GOT3 (cell line): ENCODE measurements around the gene SLF2.
"Not testable (repeated sequence)": the region's sequence is repeated elsewhere in the genome, so short reads cannot be mapped to it uniquely, and the experiment has no call there.

ENCODE experiments used
- DNase-seq: peaks from one replicate; lab custom pipeline; 2025; ENCODE audit warnings: mixed read lengths; lab: John Stamatoyannopoulos, UW

The SLF2 gene

DNA sequence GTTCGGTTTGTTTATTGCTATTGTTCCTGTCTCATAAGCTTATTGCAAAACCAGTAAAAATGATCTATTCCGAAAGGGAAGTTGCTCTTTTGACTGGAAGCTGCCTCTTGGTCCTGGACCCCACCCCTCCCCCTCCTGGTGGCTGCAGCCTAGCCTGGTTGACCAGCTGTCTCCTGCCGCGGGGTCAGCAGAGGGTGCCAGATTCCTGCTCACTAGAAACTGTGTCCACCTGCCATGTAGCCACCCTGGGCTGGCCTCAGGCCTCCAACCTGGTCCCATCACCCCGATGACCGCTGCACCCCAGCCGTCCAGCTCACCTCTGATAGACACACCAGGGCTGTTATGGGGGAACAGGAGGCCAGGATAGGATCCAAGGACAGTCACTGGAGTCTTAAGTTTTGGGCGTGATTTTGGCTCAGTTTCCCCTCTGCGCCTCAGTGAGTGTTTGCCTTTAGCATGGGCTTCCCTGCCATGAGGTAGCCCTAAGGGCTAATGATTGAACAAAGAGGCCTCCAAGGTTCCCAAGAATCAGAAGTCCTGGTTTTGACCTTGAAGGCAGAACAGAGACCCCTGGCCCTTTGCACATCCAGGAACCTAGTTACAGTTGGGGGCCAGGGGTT, 32.9 kb upstream of the SLF2 start:
- no peak for DNase-seq

DNA sequence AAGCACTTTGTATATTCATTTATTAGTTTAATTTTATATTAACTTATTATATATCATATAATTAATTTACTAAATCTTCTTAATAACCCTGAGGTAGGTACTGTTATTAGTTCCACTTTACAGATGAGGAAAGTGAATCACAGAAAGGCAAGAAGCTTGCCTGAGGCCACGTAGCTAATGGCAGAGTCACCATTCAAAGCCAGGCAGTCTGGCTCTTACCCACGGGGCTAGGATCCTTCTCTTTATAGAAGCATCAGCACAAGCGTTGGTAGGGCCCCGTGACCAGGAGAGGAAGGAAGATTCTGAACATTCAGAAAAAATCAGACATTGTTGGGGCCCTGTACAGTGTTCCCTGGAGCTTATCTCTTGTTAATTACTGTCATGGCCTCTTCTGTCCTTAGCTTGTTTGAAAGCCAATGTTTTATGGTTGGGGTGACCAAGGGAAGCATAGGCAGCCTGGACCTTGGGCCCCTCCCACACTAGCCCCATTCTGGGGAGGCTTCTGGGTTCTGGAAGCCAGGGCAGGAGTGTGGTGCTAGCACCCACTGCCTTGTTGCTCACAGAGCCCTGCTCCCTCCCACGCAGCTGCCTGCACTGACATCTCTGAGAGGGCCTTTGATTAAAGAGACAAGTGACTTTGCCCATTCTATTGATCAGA, 31.1 kb upstream of the SLF2 start:
- no peak for DNase-seq

DNA sequence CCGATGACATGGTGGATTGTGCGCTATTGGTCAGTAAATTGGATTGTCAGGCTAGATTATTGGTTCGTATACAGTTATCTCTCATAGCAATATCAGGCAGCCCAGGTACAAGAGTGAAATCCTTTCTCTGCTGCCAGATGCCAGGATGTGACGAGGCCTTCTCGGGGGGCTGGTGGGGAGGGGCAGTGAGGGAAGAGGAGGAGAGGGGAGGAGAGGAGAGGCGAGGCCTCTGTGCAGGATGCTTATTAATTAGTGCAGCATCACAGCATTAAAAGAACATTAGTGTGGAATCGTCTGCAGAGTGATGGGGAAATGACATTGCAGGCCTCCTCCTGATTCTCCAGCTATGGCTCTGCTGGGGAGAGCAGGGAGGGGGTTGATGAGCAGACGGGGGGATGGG, 30.5 kb upstream of the SLF2 start:
- no peak for DNase-seq

DNA sequence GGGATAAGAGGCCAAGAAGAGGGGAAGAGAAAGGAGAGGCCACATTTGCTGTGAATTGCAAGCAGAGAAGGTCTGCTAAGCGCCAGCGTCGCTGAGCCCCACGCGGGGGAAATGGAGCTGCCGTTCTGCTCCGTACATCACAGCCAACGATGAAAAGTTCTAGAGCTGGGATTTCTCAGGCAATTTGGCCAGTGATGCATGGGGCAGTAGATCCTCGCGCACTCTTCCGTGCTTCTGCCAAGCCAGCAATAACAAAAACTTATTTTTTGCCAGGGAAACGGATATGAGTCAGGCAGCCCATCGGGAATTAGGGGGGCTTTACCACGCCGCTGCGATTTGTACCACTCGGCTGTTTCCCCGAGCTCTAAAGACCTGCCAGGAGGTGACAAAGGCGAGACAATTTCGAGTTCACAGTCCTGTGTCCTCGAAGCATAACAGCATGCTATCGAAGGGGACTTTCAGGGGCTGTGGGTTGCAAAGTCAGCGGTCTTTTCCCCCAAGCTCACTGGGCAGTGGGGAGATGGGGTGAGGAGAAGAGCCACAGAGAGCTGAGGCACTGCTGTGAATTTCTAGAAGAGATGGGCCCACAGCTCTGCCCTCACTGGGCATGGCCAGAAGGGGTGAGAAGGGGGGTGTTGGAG, 30.0 kb upstream of the SLF2 start:
- no peak for DNase-seq

DNA sequence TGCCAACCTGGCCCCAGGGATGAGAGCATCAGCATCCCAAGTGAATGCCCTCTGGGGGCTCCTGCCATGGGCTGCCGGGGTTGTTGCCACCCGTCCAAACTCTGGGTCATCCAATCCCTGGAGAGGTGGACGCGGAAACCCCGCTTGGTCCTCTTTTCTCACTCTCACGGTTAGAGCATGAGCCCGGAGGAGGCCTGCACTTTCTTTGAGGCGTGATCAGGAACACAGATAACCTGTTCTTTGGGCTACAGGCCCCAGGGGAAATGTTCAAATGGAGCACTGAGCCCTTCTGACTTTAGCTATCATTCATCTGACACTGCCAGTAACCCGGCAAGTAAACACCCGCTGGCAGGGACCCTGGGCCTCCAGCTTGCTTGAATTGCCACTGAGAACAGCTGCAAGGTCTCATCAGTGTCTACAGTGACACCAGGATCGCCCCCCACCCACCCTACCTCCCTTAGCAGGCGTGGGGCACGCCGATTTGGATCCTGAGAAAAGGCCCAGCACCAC, 29.4 kb upstream of the SLF2 start:
- no peak for DNase-seq

DNA sequence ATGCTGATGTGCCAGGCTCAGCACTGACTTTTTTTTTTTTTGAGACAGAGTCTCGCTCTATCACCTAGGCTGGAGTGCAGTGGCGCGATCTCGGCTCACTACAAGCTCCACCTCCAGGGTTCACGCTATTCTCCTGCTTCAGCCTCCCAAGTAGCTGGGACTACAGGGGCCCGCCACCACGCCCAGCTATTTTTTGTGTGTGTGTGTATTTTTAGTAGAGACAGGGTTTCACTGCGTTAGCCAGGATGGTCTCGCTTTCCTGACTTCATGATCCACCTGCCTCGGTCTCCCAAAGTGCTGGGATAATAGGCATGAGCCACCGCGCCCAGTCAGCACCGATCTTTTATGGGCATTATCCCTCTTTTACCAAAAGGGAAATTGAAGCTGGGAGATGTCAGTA, 27.2 kb upstream of the SLF2 start:
- DNase-seq, result not testable (repeated sequence)

DNA sequence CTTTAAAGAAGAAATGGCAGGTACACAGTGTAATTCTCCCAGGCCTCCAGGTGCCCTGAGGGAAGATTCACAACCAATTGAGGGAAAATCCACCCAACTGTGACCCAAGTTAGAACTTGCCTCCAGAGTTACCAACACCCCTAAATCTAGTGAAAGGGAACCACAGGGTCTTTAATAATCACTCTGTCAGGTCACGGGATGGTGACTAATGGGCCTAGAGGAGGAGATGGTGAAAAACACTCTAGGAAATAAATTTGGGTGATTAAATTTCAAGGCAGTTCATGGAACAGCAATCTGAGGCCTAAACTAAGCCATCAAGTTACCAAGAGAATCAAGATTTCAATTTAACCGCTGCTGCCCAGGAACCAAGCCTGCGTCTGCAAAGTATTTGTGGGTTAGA, 26.7 kb upstream of the SLF2 start:
- no peak for DNase-seq

DNA sequence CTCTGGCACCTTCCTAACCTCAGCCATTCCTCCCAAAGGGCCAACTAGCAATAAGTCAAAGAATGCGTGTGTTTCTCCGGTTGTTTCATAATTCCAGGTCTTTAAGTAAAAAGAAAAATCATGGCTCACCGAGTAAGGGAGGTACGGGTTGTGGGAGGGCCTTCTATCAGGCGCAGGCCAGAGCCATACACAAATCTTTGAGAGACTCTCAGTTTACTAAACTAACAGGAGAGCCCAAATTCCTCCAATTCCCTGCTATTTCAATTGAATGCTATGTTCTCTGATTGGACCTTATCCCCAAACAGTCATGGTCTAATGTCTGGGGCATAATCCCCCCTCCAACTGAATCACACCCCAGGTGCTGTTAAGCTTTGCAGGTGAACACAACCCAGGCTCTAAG, 26.2 kb upstream of the SLF2 start:
- no peak for DNase-seq

DNA sequence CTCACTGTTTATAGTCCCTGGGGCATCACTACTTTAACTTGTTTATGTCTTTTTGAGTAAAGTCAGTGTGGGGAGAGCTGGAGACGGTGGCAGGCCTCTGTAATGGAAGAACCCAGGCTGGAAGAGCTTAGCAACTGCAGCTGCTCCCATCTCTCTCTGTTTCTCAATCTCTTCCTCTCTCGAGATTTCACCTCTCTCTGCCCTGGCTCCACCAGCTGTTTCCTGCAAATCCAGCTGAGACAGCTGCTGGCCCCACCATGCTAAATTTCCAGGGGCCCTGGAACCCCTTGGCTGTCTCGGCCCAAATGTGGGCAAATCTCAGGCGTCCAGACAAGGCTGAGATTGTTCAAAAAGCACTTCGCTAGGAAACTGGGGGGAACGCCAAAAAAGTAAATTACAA, 25.8 kb upstream of the SLF2 start:
- DNase-seq, result no peak

DNA sequence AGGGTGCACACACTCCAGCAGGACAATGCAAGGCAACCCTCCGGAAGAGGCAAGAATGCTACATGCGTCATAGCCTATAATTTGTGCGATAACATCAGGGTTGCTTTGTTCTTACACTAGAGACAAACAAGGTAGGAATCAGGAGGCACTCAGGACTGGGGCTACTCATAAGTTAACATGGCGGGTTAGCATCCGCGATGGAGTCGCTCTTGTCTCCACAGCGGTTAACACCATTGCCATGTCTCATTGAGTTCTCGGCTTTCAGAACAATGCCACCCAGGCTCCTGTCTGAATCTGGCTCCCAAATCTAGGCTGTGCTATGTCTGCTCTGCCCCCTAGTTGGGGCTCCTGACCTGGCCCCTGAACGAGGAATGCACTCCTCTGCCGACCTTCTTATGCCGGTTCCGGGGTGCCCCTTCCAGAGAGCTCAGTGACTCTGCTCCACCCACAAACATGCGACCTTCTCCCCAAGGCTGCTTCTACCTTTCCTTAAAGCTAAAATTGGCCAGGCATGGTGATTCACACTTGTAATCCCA, 24.9 kb upstream of the SLF2 start:
- DNase-seq, result no peak

DNA sequence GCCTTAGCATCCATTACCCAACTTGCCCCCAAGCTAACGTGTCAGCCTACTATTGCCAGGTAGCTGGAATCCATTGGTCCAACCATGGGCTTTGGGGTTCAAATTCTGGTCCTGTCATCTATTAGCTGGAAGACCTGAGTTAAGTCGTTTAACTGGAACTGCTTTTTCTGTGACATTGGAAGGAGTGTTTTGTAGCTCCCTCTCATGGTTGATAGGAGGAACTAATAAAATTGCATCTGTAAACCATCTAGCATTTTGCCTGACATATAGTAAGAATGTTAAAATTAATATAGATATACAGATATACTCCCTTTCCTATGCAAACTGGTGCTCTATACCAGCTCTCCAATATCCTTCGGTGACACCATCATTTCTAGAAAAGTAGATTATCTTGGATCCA, 23.8 kb upstream of the SLF2 start:
- no peak for DNase-seq

DNA sequence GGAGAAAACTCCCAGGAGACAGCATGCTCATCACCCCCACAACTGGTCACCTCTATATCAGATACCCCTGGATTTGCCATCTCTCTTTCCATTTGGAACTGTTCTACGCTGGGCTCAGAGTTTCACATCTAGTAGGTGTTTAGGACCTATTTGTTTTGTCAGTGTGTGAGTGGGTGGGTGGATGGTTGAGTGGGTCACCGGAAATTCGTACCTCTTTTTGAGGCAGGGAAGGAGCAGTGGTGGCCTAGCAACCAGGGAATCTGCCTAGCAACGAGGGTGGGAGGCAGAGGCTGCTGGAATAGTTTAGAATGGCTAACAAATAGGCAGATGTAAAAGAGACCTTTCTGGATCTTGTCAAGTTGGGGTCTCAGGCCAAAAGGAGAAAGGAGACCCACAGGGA, 23.2 kb upstream of the SLF2 start:
- DNase-seq, result no peak

DNA sequence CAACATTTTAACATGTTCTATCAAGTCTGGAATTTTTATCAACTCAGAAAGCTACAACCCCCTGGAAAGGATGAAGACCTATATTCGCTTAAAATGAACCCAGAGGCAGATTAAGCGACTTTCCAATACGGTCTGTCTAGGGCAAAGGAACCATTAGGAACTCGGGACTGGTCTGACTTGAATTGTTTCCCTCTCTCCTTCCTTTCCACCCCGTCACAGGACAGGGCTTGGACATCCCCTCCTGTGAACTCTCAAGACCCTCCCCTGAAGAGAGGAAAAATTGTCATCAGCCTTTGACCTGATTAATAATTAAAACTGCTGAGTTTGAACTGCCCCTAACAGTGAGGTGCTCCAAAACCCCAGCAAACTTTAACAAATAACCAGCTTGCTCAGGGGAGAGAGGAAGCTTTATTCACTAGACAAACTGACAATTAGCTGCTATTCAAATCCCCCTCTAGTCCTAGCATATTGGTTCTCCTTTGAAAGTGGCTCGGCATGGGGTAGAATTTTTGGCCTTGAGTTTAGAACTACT, 22.6 kb upstream of the SLF2 start:
- no peak for DNase-seq

DNA sequence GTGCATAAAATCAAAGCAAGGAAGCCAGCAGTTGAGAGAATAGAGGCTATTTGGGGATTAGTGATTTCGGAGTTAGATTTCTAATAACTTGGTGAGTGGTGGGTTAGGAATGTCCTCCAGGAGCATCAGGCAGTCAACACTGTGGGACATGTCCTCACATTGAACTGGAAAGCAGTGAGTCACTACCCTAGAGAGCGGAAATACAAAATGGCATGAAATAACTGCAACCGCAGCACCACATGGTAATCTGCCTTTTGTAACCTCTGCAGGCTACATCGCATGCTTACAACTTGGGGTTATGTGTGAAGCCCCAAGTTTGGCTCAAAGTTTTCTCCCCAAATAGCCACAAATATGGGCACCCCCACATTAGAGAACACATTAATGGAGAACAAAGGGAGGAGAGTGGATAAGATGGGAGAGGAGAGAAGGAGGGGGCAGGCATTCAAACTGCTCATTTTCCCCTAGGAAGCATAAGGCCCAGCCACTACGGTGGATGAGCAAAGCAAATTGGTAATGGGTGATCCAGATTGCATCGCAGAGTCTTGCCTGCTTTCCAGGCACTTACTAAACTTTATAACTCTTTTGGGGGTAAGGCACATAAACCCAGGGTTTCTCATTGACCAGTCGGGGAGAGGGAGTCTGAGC, 22.0 kb upstream of the SLF2 start:
- DNase-seq, result peak; percentile 47

DNA sequence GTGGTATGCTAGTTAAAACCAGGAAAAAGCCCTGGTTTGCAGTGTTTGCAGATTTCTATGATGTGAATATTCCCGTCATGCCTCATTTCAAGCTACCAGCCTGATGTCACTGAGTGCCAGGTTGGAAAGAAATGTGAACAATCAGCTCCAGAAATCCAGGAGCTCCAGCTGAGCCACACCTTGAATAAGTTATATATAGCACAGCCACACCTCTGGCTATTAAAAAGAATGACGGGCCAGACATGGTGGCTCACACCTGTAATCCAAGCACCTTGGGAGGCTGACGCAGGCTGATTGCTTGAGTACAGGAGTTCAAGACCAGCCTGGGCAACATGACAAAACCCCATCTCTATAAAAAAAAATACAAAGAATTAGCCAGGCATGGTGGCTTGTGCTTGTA, 18.7 kb upstream of the SLF2 start:
- no peak for DNase-seq

DNA sequence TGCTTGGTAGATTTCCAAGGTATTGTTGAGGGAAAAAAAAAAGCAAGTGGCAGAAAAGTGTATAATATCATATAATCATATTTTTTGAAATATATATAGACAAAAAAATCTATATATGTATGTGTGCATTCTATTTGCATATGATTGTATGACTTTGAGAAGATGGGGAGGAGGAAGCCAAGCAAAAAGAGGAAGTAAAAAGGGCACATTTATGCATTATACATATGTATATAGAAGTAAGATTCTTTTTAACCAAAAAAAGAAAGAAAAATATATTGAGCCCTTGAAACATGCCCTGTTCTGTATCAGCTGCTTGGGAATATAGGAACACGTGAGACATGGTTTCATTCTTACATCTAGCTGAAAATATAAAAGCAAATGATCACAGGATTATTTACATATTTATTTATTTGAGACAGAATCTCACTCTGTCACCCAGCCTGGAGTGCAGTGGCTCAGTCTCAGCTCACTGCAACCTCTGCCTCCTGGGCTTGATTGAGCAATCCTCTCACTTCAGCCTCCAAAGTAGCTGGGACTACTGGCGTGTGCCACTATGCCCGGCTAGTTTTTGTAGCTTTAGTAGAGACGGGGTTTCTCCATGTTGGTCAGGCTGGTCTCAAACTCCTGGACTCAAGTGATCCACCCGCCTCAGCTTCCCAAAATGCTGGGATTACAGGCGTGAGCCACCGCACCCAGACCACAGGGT, 18.0 kb upstream of the SLF2 start:
- no peak for DNase-seq

DNA sequence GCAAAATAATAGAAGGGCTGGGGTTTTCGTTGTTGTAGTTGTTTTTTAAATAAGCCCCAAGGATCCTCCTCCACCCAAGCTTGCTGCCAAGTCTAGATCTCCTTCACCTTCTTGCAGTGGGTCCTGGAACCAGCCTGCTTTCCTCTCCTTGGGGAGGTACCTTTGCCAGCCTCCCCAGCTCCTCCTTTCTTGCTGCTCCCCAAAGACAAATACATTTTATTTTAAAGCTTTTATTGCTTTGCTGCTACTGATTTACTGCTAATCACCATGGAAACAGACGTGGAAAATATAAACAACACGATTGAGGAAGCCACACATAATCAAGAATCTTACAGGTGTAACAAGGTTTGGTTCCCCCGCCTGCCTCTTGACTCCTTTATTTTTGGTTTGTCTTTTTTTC, 17.4 kb upstream of the SLF2 start:
- no peak for DNase-seq

DNA sequence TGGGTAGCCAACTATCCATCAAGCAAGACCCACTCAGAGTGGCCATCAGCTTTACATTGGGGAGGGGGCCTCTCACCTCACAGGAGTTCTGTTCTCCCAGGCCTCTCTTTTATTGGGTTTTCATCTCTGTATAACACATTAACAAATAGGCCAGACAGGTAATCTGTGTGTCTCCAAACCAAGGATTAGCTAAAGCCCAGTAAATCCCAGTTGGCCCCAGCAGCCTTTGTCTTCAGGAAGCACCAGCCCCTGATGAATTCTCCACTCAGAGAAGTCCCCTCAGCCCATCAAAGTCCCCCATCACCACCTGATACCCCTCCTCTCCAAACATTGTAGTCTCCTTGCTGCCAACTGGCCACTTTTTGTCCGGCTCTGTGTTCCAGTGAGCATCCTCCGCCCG, 16.9 kb upstream of the SLF2 start:
- DNase-seq, result no peak

DNA sequence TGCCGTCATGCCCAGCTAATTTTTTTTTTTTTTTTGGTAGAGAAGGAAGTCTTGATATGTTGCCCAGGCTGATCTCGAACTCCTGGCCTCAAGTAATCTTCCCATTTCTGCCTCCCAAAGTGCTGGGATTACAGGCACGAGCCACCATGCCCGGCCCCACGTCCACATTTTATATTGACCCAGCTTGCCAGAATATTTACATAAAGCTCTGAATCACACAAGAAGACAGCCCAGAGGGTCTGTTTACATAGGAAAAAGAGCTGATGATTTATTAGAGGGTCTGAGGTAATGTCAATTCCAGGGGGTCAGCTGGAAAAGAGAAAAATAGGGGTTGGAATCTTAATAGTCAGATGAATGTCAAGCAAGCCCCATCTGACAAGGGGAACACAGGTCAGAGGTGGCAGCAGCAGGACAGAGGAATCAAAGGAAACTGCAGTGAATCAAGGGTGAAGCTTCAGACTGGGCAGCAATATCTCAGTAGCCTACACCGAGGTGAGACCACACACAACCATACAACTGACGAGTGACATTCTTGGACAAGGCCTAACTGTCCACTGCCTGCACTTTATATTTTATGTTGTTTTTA, 15.8 kb upstream of the SLF2 start:
- DNase-seq, result no peak

DNA sequence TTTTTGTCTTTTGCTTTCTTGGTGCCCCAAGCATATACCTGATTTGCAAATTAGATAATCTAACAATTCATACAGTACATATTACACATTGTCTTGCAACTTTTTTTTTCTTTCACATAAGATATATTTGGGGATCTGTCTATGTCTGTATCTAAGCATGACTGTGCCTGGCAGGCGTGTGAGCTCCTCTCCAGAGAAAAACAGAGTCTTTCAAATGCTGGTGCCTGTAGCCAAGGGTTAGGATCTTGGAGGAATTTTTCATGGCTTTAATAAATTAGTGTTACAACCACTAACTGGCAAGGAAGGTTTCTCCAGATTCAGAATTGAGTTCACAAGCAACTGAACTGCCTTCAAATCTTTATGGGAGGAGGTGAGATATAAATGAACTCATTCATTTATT, 14.8 kb upstream of the SLF2 start:
- DNase-seq, result no peak

DNA sequence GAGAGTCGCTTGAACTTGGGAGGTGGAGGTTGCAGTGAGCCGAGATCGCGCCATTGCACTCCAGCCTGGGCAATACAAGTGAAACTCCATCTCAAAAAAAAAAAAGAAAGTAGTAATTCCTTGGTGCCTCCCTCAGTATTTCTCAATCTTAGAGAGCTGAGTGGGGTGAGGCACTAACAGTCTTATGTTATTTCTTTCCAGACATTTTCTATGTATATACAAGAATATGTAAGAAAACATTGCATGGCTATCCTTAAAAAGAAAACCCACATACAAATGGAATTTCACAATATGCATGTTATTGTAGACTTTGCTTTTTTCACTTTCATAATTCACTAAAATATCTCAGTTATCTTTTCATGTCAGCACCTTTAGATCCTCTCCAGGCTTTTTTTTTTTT, 13.6 kb upstream of the SLF2 start:
- no peak for DNase-seq

DNA sequence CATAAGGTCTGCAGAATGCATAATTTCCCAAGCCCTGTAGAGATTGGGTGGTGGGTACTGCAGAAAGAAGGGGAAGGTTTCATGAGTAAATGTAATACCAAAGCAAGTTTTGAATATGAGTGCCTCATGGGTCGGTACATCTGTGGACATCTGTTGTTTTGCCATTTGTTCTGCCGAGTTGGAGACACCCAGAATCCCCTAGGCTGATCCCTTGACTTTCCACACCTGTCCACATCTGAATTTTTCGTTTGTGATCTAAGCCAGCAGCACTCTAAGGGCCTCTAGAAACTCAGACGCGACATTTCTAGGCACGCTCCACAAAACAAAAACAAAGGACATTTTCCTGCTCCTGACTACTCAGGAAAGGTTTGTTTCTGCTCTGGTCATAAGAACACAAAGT, 11.7 kb upstream of the SLF2 start:
- no peak for DNase-seq
